ENCODE results near the gene IL6.

Gene IL6

DNA sequence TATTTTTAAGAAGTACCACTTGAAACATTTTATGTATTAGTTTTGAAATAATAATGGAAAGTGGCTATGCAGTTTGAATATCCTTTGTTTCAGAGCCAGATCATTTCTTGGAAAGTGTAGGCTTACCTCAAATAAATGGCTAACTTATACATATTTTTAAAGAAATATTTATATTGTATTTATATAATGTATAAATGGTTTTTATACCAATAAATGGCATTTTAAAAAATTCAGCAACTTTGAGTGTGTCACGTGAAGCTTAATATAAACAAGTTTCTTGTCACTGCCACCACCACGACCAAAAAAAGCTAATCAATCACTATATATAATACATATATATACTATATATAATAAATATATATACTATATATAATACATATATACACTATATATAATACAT lies 4.8 kb downstream of the IL6 start:
- Histone ChIP-seq H3K27ac (no peak overlapping the region), H3K4me3 (no peak overlapping the region)
- no peak for DNase-seq (ENCODE audit: low spot score)
- TF ChIP-seq, protein P1, sequence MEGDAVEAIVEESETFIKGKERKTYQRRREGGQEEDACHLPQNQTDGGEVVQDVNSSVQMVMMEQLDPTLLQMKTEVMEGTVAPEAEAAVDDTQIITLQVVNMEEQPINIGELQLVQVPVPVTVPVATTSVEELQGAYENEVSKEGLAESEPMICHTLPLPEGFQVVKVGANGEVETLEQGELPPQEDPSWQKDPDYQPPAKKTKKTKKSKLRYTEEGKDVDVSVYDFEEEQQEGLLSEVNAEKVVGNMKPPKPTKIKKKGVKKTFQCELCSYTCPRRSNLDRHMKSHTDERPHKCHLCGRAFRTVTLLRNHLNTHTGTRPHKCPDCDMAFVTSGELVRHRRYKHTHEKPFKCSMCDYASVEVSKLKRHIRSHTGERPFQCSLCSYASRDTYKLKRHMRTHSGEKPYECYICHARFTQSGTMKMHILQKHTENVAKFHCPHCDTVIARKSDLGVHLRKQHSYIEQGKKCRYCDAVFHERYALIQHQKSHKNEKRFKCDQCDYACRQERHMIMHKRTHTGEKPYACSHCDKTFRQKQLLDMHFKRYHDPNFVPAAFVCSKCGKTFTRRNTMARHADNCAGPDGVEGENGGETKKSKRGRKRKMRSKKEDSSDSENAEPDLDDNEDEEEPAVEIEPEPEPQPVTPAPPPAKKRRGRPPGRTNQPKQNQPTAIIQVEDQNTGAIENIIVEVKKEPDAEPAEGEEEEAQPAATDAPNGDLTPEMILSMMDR (IDR thresholded peaks at IDR 0.05): no peak

DNA sequence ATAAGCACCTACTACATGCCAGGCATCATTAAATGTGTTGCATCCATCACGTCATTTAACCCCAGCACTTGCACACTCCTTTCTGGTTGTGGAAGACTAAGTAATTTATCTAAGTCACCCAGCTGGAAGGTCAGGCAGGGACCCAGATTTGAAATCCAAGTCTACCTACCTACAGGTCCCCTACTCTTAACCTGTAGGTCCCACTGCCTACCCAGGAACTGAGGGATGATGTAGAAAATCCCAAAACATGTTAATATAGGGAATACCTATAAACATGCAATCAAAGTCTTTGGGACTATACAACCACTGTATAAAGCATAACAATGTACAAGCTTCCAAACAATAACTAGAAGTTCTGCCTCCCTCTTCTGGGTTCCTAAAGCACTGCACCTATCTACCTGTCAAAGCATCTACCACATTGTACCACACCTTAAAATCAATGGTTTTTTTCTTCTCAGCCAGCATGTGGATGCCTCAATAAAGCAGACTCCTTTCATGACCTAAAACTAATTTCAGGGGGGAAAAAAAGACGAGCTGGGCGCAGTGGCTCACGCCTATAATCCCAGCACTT lies 5.6 kb downstream of the IL6 start:
- TF ChIP-seq, protein P1 (IDR thresholded peaks at IDR 0.05): no peak
- DNase-seq (ENCODE audit: low spot score): no peak
- no peak overlapping the region for H3K27ac ChIP-seq
- H3K4me3 ChIP-seq: no peak overlapping the region

DNA sequence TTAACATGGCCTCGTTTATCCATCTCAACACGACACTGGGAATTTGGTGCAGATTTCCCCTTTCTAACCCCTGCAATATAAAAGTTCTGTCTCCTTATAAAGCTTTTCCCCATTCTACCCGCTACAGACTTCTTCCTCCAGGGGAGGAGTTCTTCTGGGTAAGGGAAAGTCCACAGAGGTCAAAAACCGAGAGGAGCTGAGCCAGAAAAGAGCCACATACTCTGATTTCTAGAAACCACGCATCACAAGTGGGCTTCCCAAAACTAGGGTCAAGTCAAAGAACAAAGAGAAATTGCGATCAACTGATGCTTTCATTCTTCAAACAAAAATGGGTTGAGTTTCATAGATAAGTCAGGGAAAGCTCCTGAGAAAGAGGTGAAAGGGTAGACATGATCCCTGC lies 6.8 kb downstream of the IL6 start:
- DNase-seq (ENCODE audit: low spot score): no peak
- Histone ChIP-seq H3K27ac (no peak overlapping the region), H3K4me3 (no peak overlapping the region)
- TF ChIP-seq, protein P1 (IDR thresholded peaks at IDR 0.05): no peak

DNA sequence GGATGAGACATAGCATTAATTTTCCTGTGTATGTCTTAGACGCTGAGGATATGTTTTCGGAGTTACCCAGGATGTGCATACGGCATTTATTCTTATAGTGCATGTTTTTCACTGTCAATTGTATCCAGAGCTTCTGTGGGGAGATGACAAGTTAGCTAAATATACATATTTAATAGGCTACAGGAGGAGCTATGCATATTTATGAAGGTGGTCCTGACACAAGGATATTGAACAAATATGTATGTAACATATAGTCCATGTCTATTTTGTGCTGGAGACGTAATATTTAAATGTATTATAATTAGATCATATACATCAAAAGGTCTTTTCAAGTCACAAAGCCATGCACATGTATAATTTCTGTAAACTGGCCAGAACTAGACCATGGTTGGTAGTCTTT lies 16.0 kb downstream of the IL6 start:
- DNase-seq (ENCODE audit: low spot score): no peak
- Histone ChIP-seq H3K4me3 (no peak overlapping the region), H3K27ac (no peak overlapping the region)
- TF ChIP-seq, protein P1 (IDR thresholded peaks at IDR 0.05): no peak

DNA sequence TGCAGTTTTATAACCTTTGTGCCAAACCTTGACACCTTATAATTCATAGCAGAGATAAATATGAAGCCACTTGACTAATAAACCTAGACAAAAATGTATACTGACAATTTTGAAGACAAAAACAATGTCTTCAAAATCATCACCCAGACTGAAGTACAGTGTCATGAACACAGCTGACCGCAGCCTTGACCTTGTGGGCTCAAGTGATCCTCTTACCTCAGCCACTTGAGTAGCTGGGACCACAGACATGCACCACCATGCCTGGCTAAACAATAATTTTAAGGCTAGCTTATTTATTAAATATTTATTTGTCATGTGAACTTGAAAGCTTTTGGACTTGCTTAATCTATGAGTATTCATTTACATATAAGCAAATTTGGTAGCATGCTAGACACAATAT lies 24.3 kb downstream of the IL6 start:
- H3K27ac ChIP-seq: no peak overlapping the region
- H3K4me3 ChIP-seq: no peak overlapping the region
- TF ChIP-seq, protein P1 (IDR thresholded peaks at IDR 0.05): no peak
- no peak for DNase-seq (ENCODE audit: low spot score)

DNA sequence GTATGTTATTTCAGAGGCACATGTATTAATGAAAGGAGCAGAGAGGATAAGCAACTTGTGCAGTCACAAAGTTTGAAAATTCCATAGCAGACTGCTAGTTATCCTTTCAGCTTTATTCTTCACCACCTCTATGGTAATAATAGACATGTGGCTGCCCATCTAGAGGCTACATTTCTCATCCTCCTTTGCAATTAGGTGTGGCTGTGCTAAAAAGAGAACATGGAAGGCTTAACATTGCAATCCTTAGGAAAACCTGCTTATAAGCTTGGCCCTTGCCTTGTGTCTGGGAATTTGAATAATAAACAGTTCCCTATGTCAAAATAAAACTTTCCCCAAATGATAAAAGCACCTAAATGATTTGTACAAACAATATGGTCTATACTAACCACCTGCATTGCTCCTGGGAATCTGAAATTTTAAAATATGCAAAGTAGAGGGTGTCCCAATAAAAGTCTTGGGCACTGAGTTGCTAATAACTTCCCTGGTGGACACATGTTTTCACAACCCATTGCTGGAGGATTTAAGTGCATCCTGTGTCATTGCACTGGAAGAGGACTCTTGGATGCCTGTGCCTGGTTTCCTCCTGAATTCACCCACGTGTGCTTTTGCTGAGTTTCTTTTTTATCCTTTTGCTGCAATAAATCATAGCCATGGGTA lies 30.5 kb downstream of the IL6 start:
- Histone ChIP-seq H3K27ac (no peak overlapping the region), H3K4me3 (no peak overlapping the region)
- TF ChIP-seq, protein P1 (IDR thresholded peaks at IDR 0.05): no peak
- no peak for DNase-seq (ENCODE audit: low spot score)

DNA sequence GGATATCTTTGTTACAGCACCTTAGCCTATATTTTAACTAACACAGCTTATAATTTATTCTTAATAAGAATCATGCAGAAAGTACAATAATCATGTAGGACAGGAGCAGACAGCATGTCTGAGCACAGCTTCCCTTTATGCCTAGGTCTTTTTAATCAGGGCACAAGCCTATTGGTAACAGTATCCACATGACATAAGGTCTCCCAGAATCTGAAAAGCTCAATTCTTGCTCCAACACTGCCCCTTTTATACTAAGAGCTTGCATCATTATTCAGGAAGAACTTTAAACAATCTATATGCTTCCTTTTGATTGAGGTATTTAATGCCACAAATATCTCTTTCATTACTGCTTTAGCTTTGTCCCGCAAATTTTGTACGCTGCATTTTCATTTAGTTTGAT lies 31.6 kb downstream of the IL6 start:
- TF ChIP-seq, protein P1 (IDR thresholded peaks at IDR 0.05): no peak
- DNase-seq (ENCODE audit: low spot score): no peak

More for the DNA sequence above, 31.6 kb downstream of the IL6 start:
- no peak overlapping the region for H3K4me3 ChIP-seq
- H3K27ac ChIP-seq: no peak overlapping the region

Data from coronary artery (tissue), 2 donors.